Fibroblast of skin of scalp (primary cell): ENCODE results near the gene PPME1.

Experiments used
- DNase-seq: peaks from one replicate; pipeline ENCODE4 v3.0.0-alpha.2; 2013

The PPME1 gene

DNA sequence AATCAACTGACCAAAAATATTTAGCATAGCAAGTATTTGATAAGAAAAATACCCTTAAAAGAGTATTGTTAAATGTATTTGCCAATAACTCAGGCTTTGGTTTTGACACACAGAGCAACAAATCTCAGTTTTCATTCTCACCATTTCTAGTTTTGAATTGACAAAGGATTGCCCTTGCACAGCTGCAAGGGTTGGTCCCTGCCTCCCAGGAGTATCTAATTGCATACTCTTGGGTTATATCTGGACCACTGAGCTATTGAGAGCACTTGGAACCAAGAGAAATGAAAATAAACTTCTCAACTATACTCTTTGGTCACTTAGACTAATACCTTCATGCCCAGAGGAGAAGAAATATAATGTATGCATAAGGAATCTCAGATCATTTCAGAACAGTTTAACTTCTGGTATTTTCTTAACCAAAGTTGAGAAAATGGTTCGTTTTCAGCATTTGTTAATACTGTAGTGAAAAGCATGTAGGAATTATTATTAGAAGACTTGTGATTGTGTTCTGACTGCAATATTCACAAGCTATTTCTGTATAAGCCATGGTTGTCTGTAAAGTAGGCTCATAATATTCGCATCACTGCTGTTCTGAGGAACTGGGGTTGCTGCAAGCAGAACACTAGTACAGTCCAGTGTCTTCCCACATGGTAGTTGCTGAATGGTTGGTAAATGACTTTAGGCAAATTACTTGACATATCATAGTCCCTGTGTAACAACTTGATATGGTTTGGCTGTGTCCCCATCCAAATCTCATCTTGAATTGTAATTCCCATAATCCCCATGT is 8.2 kb upstream of the PPME1 start:
- no peak for DNase-seq

DNA sequence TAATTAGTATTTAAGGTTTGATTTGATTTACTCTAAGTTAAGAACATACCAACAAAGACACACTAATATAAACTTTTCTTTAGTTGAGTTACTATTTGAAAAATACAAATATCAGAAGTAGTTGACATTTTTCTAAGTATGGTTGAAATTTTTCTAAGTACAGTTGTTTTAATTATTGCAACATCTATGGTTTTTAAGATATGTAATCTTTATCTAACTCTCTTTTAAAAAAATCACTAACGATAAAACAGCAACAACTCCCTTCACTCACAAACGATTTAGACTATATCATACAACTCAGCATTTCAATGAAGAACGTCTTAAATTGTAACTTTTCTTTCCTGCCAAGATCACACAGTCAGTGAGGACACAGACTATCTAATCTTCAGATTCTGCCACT is 2.3 kb upstream of the PPME1 start:
- DNase-seq = no peak

DNA sequence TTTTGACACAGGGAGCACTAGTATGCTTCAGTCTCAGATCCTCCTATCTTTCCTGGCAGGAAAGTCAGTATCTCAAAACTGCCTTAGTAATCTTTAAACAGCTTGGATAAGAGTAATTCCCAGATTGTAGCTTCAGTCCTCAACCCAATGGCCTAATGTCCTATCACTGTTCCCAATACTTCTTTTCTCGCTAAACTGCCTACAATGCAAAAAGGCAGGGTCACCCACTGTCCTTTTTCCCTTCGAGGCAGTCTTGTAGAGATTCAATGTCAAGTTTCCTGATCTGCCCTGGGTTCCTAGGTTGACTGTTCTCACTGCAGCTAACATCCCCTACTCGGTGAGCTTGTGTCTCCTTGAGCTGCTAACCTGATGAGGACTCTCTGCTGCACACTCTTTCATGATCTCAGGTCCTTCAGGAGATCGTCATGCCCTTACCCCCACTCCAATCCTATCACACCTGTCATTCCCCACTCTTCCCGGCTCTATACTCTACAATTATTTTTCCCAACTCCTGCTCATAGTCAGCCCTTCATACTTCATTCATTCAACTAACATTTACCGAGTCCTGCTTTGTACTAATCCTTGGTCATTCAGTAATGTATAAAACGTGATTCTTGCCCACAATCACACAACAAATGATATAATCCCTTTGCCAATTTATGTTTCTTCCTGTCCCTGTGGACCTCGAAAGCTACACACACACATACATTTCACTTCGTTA is 1.2 kb upstream of the PPME1 start:
- DNase-seq = no peak

DNA sequence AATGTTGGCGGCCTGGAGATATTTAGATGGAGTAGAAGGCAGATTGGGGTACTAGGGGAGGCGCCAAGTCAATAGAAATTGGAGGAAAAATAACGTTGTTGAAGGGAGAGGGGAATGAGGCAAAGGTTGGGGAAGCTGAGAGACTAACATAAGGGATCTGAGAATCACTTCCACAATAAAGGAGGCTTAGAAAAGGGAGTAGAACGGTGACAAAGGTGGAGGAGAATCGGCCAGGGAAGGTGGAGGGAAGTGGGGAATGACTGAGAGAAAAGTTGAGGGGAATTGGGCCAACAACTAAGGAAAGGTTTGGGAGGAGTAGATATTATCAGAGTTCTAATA is 510 bp downstream of the PPME1 start:
- DNase-seq = no peak

DNA sequence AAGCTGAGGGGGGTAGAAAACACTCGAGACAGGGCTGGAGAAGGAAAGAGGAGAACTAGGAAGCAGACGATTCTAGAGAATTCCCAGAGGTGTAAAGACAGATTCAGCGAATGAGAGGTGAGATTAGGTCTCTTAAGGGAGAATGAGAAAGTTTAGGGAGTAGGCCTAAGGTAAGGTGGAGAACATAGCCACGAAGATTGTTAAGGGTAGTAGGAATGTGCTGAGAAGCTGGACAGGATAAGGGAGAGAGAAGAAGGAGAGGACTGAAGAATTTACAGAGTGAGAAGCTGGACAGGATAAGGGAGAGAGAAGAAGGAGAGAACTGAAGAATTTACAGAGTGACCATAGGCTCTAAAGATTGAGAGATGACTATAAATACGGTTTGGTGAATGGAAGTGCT is 908 bp downstream of the PPME1 start:
- DNase-seq = no peak

DNA sequence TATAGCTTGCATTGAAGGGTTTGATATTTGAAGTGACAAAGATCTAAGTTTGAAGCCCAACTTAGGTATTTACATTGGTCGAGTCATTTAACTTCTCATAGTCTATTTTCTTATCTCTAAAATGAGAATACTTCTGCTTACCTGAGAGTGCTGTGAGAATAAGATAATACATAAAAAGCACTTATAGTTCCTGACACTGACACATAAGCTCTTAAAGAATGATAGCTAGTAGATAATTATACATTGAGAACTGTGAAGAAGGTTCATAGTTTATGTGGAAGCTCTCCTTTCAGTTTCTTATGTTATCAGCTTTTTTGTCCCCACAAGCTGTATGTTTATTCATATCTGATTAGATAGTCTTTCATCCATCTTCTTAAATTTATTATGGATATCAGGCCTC is 4.8 kb downstream of the PPME1 start:
- no peak for DNase-seq

DNA sequence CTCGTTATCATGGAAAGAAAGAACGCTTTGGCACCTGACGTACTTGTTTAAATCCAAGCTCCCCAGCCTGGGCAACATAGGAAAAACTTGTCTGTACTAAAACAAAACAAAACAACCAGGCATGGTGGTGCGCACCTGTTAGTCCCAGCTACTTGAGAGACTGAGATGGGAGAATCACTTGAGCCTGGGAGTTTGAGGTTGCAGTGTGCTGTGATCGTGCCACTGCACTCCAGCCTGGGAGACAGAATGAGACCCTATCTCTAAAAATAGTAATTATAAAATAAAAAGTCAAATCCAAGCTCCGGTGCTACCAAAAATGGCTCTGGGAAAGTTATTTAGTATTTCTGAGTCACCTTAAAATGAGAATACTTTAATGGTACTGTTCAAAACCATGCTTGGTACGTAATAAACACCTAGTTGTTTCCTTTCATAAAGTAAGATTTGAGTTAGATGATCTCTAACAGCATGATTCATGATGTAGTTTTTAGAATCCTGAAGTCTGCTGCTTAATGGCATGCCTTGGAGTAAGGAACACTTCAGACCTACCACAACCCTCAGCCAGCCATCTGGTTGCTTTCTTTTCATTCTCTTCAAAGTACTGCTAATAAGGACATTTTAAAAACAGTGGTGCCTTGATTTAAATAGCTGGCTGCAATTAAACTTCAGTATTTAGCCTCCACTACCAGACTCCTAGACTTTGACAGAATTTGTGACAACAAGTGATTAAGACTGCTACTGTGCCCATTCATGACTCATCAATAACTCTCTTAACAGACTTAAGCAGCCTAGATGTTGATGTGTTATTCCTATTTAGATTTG is 8.4 kb downstream of the PPME1 start:
- DNase-seq = peak; percentile 3

DNA sequence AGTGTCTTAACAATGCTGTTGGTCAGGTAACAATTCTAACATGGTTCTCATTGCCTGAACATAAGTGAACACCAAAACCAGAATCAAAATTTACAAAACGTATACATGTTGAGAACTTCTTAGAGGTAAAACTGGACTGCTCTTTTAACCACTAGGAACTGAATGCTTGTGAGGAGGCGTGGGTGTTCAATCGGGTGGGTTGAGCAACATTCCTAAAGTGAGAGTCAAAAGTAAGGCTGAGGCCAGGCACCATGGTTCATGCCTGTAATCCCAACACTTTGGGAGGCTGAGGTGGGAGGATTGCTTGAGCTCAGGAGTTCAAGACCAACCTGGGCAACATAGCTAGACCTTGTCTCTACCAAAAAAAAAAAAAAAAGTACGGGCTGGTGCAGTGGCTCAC is 11.5 kb downstream of the PPME1 start:
- DNase-seq = peak; percentile 21

DNA sequence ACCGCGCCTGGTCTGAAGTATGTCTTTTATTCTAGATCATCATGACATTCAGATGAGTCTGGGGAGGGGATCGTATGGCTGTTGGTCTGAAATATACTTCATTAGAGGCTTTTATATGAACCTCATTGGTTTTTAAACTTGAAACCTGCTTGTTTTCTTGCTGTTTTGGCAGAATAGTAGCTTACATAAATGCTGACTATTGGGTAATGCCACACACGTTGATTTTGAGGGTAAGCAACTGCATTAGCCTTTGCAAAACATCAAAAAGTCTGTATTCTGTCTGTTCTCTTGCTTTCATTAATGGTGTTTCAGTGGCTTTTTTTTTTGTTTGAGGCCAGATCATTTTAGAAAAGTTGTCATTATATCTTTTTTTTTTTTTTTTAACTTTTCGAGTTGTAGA is 14.2 kb downstream of the PPME1 start:
- DNase-seq = no peak

DNA sequence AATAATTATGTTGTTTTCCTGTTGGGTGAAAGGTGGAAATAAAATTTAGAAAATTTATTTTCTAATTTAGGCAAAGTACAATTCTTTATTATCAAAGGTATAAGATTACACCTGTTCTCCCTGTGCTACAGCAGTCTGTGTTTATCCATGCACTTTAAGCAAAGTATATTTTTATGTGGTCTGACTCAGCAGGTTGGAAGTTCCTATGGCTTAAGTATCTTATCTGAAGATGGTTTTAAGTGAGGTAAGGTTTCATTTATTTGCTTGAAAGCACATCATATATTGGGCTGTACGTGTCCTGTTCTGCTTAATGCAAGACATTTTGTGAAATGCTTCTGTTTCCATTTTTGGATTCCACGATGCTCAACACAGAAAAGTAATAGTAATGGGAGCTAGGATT is 14.6 kb downstream of the PPME1 start:
- DNase-seq = no peak

DNA sequence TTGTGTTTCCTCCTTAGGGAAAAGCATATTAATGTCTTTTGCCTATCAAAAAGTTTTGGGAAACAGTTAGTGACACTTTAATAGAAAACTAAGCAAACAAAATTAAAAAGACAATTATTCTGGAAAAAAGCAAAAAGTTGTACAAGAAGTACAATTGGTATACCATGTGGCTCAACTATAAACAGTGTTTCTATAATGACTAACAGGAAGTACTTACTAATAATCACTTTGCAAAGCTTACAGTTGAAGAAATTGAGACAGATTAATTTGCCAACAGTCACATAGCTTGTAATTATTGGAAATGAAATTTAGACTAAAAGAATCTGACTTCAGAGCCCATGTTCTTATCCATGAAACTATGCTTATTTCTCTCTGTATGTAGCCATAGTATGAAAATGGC is 24.7 kb downstream of the PPME1 start:
- DNase-seq = no peak

DNA sequence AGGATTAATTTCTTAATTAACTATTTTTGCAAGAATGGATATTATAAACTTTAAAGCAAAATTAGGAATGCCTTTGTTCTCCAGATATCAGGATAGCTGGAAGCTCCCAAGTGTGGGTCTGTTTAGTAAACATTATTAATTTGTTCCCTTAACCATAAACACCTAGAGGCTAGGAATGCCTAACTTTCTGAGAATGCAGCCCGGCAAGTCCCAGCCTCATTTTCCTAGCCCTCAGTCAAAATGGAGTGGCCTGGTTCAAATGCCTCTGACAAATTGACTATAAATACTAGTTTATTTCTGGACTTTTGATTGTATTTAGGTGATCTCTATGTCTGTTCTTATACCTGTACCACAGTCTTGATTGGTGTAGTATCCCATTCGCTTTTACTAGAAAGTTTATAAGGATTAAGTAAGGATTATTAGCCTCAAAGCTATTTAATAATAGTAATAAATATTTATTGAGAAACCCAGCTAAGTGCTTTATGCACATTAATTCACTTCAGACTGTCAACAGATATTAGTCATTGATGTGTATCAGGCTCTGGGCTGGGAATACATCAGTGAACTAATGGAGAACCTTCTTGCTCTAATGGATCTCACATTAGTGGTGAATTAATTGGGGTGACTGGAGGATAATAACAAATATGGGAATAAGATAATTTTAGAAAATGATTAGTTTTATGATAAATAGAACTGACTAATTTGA is 25.8 kb downstream of the PPME1 start:
- no peak for DNase-seq

DNA sequence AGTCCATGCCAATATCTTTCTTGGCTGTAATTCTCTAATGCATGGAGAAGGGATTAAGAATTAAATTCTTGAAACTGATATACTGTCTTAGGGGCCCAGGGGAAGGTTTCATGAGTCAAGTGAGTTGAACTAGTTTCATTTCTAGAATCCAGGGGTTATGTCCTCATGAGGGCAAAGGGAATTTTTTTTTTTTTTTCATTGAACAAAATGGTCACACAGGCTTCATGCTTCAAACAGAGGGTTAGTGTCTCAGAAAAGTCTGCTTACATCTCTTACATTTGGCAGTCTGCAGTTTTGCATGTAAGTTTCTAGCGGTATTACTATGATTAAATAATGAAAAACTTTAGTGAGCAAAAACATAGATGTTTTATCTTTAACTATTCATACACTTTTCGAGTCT is 32.9 kb downstream of the PPME1 start:
- no peak for DNase-seq

DNA sequence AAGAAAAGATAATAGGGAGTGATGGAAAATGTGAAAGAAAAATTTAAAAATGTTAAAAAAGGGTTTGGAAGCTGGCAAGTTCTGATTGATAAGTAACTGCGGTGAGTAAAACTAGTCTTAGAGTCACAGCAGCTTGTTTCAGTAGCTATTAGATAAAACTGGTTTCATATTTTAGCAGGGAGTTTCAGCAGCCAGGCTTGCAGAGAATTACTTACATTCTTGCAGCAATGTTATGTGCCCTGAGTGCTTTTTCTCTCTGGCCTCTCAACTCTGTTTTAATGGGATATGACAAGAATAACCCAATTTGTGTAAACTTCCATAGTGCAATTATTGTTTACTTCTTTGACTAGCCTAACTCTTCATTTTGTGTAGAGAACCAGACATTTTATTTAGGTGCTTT is 33.6 kb downstream of the PPME1 start:
- DNase-seq = no peak

DNA sequence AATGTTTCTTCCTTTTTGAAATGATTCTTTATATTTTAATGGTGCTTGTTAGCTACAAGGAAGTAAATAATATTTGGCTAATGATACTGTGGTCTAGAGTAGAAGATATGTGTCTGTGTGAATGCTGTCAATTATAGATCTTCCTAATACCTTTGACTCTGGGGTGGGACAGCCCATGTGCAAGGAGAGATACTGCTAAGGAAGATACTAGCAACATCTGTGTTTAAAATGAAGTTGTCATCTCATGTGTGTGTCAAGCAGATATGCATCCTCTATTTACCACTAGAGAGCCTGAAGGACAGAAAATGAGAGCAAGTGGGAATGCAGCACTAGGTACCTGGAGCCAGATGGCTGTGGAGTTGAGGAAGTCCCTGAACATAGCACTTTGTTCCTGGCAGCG is 34.1 kb downstream of the PPME1 start:
- no peak for DNase-seq

DNA sequence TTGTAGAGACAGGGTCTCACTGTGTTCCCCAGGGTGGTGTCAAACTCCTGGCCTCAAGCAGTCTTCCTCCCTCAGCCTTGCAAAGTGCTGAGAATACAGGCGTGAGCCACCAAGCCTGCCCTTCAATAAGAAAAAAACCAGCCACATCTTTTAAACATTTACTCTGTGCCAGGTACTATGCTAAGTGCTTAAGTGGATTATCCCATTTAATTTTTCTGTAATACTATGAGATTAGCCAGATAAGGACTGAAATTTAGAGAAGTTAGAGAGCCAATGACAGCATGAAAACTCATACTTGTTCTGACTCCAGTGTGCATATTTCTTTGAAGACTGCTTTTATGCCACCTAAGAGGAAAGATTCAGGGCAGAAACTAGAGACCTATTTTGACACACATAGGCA is 35.7 kb downstream of the PPME1 start:
- no peak for DNase-seq

DNA sequence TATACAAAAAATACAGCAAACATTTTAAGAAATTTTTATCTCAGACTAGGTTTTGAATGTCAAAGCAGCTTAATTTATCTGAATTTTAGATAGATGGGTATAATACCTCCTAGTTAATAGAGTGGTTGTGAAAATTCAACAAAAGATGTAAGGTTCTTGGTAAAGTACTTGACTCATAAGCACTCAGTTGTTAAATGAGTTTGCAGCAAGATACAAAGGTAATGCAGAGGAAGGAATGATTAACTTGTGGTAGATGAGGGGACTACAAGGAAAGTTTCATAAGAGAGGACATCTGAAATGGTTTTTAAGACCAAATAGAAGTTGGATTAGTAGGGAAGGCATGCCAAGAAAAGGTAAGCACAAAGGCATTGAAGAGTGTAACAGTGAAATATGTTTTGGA is 37.4 kb downstream of the PPME1 start:
- no peak for DNase-seq

DNA sequence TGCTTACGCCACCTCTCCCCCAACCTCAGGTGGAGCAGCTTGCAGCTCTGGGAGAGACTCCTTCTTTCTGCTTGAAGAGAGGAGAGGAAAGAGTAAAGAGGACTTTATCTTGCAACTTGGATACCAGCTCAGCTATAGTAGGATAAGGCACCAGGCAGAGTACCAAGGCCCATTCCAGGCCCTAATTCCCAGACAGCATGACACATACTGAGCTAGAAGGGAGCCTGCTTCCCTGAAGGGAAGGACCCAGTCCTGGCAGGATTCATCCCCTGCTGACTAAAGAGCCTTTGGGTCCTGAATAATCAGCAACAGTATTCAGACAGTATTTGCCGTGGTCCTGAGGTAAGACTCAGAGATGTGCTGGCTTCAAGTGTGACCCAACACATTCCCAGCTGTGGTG is 41.4 kb downstream of the PPME1 start:
- DNase-seq = no peak

DNA sequence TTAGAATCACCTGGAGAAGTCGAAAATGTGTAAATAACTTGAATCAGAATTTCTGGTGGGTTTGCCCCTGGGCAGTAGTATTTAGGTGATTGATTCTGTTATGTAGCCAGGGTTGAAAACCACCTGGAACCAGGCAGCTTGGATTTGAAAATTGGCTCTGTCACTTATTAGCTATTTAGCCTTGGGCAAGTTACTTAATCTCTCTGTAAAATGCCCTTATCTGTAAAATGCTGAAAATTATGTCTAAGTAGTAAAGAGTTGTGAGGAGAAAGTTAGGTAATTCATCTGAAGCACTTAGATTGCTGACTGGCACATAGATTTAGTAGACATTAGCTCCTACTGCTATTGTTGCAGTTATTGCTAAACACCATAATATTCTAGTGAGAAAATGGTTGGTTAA is 49.3 kb downstream of the PPME1 start:
- DNase-seq = no peak

DNA sequence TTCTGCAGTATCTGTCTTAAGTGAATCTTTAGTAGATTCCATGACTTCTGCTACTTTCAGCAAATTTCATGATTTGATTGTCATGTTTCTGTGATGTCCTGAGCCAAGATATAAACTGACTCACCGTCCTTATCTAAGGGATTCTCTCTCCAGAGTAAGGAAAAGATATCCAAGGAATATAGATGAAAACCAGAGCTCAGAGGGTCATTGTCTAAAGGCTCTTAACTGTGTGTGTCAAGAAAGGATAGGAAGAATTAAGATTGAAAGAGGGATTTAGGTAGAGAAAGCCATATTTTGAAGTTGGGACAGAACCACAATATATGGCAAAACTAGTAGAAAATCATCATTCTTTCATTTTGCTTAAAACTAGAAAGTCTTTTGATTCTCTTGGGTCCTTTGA is 50.7 kb downstream of the PPME1 start:
- DNase-seq = no peak

DNA sequence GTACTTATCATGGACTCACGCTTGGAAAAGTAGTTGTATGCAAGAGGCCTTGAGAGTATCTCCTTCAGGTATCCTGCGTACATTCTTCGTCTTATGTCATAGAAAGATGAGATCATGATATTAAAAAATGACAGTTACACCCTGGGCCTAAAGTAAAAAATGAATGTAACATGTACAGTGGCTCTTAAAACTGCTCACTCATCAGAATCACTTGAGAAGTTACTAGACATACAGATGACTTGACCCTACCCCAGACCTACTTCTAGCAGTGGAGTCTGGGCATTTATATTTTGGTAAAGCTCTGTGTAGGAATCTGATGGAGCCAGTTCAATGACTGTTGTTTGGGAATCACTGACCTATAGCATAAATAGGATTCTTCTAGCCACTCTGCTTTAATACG is 54.5 kb downstream of the PPME1 start:
- DNase-seq = no peak

DNA sequence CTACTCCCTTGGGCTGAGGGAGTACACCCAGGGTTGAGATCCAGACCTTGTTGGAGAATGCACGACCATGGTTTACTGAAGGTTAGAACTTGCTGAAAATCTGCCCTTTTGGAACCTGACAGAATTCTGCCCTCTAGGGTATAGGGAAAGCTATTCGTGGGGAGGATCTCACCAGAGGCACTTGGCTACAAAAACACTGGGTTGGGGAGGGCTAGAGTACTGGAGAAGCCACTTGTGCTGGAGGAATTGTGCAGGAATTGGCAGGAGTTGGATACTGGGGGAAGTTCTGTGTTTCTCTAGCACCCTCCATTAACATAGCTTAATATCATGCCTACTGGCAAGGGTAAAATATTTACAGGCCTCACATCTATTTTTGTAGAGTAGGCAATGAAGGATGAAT is 55.8 kb downstream of the PPME1 start:
- no peak for DNase-seq

DNA sequence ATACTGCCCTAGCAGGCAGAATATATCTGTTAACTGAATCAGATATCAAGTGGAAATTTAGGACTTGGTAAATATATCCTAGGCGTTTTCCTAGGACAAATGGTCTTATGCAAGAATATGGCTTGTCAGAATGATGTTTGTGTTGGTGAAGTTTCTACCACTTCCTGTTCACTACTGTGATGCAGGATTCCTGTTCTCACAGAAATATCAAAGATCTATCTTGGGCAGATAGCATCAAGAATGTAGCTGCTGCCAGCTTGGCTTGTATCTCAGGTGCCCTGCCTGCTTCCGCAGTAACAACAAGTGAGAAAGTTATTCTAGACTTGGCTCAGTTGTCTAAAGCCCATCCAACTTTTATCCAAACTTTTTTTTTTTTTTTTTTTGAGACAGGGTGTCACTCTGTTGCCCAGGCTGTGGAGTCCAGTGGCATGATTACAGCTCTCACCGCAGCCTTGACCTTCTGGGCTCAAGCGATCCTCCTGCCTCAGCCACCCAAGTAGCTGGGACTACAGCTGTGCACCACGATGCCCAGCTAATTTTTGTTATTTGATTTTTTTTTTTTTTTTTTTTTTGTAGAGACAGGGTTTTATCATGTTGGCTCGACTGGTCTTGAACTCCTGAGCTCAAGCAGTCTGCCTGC is 61.3 kb downstream of the PPME1 start:
- no peak for DNase-seq
